ENCODE results near the gene ACOT11.

The ACOT11 gene

GRCh38 chr1:54652168-54652567 is 104.1 kb downstream of the ACOT11 start:
- DNase-seq: no peak

DNA sequence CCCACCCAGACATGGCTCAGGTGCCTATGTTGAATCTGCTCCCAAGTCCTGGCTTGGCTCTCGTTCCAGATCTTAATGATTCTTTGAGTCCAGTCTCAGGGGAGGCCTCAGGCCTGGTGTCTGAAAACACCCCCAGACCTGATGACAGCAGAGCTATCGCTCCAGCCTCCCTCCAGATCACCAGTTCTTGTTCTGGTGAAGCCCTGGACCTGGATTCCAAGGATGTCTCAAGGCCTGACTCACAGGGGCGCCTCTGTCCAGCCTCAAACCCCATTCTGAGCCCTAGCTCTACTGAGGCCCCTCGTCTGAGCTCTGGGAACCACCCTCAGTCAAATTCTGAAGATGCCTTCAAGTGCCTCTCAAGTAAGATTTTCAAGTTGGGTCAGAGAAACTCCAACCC is 105.0 kb downstream of the ACOT11 start:
- DNase-seq: no peak

DNA sequence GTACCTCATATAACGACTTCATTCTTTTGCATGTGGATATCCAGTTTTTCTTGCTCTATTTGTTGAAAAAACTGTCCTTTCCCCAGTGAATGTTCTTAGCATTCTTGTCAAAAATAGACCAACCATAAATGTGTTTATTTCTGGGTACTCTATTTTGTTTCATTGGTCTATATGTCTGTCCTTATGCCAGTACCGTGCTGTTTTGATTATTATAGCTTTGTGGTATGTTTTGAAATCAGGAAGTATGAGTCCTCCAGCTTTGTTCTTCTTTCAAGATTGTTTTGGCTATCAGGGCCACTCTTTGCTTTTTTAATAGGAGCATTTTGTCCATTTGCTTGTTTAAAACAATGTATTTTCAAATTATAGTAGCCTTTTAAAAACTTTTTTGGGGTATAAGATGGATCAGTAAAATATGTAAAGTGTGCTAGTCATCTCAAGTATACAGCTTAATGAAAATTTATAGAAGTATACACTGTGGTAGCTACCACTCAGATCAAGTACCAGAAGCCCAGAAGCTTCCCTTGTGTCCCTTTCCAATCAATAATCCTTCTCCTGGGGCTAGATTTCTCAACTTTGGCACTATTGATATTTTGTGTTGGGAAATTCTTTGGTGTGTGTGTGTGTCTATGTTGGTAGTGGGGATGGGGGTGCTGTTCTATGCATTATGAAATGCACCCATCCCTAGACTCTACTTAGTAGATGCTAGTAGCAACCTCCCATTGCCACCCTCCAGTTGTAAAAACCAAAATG is 110.3 kb downstream of the ACOT11 start:
- DNase-seq: no peak
